Hepatic stellate cell (primary cell): ENCODE measurements around the gene ZFYVE21.

Experiments used
- DNase-seq: peaks from one replicate; pipeline ENCODE4 v3.0.0; 2011; ENCODE audit warnings: low spot score

Gene ZFYVE21

GRCh38 chr14:103725001-103725682 lies 9.5 kb downstream of the ZFYVE21 start:
- DNase-seq, result no peak

- no peak for DNase-seq
Observed at GRCh38 chr14:103725739-103726395, 10.3 kb downstream of the ZFYVE21 start.

GRCh38 chr14:103726474-103726873 lies 10.9 kb downstream of the ZFYVE21 start:
- no peak for DNase-seq

DNA sequence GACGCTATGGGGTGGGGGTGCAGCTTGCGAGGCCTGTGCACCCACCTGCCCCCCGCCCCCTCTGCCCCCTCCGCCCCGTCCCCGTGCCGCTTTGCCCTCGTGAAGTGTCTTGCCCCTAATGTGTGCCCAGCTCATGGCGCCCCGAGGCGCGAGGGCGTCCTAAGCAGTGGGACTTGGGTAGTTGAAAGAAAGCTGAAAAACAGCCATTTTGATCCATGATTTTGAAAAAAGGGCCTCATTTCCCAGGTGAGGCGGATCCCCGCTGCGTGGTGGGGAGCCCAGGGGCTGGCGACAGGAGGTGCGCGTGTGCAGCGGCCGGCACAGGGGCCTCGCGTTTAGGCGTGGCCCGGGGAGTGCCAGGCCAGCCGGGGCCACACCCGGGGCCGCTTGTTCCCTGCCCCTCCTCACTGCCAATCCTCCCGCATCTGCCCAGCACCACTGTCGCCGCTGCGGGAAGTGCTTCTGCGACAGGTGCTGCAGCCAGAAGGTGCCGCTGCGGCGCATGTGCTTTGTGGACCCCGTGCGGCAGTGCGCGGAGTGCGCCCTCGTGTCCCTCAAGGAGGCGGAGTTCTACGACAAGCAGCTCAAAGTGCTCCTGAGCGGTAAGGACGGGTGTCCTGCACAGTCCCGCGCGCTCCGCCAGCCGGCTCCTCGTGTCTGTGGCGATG lies 11.8 kb downstream of the ZFYVE21 start:
- DNase-seq, result no peak

DNA sequence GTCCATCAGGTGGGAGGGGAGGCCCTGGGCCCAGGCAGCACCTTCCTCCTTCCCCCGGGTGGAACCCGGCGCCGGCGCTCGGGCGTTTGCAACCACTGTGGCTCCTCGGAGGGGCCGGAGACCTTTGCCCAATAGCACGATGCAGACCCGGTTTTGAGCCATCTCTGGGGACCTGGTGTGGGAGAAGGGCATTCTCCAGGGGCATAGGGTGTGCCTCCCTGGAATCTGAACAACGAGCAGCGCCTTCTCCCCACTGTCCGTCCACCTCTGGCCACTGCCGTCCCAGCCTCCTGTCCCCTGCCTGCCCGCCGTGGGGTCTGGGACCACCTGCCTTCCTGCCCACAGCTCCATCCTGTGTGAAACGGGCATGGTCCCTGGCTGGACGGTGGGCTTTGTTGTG lies 12.5 kb downstream of the ZFYVE21 start:
- DNase-seq, result no peak

DNA sequence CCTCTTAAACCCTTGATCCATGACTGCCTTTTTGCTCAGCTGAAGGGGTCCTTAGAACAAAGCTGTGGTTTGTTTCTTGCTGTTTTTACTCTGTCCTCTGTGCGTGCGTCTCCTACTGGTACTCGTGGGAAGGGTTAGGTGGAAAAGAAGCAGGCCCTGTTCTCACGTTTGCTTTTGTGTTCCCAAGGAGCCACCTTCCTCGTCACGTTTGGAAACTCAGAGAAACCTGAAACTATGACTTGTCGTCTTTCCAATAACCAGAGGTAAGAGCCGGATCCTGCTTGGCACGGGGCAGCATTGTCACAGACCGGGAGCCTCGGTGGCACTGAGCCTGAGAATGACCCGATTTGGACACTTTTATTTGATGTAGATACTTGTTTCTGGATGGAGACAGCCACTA lies 13.1 kb downstream of the ZFYVE21 start:
- no peak for DNase-seq

DNA sequence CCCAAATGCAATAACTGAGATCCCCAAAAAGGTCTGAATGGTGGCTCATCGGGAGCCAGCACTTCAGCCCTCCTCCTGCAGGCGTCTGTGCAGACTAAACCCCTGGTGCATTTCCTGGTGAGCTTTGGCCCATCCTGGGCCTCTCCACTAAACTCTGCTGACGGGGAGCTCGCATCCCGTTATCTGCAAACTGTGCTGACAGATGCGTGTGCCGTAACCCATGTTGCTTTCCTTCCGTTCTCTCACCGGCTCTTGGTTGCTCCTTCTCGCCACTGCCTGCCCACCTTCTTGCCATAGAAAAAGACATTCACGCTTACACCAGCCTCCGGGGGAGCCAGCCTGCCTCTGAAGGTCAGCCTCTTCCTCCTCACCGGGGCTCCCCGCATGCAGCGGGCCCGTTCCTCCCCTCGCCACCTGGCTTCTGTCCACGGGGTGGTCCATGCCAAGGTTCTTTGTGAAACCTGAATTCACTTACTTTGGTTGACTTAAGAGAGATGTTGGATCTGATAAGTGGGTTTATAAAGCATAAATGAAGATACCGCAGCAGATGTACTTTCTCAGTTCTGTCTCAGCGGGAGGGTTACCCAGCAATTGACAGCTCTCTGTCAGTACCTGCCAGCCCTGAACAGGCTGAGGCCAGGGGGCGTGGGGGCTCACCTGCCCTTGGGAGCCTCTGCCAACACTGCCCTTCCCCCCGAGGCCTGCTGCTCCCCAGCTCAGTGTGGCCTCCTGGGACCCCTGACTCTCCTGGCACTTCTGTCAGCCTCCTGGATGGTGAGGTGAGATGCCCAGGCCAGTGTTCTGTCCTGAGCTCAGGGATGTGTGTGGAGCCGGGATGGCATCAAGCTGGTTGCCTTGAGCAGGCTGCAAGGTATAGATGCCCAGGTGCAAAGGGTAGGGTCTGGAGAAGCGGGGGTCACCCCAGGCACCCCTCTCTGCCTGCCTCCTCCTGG lies 14.2 kb downstream of the ZFYVE21 start:
- DNase-seq, result no peak

DNA sequence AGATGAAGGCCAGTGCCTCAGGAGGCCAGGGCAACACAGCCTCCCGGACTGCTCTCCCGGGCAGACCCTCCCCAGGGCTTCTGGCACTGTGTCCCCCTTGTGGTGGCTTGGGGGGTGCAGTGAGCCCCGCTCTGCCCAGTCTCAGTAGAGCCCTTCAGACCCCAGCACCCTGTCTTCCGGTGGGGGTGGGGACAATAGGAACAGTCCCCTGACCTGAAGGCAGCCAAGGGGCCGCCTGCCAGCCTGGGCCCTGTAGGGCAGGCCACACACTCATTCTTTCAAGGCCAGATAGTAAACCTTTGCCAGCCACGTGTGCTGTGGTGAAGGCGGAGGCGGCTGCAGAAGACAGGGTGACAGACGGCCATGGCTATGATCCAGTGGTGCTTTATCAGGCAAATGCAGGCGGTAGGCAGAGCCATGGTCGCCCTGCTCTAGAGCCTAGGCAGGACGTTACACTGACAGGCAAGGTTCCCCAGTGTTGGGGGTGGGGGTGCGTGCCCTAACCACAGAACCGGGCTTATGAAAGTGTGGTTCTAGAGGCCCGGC lies 15.0 kb downstream of the ZFYVE21 start:
- DNase-seq, result no peak

- DNase-seq, result no peak
Observed at GRCh38 chr14:103731481-103731880, 15.9 kb downstream of the ZFYVE21 start.

DNA sequence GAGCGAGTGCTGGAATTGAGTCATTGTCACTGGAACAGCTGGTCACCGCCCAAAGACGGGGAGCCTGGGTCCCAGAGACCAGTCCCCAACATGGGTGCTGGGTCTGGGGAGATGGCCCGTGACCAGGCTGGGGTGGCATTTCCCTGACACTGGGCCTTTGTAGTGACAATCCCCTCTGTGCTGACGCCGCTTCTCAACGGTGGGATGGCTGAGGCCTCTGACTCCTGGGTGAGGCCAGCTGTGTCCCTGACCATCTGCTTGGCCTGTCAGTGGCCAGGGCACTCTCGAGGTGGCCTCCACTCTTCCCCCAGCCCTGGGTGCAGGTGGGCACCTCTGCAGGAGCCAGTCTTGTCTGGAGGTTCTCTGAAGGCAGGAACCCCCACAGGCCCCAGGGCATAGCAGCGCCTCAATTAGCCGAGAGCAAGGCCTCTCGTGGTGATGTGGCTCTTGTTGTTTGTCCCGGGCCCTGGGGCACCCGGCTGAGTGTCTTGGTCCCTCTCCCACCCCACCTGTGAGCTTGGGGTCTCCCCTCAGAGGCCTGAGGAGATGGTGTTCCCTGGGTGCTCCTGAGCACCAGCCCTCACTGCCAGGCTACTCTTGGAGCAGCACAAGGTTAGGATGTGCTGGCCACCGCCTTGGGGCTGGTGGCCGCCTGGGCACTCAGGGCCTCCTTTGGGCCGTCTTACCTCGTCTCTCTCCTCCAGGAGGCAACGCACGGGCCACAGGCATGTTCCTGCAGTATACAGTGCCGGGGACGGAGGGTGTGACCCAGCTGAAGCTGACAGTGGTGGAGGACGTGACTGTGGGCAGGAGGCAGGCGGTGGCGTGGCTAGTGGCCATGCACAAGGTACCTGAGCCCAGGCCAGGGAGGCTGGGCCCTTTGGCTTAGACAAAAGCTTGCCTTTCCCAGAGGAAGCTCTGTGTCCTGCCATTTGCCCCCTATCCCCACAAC lies 16.6 kb downstream of the ZFYVE21 start:
- DNase-seq, result no peak

- DNase-seq, result no peak
Observed at GRCh38 chr14:103732868-103733620, 17.4 kb downstream of the ZFYVE21 start.

GRCh38 chr14:103733651-103734050 lies 18.0 kb downstream of the ZFYVE21 start:
- no peak for DNase-seq

DNA sequence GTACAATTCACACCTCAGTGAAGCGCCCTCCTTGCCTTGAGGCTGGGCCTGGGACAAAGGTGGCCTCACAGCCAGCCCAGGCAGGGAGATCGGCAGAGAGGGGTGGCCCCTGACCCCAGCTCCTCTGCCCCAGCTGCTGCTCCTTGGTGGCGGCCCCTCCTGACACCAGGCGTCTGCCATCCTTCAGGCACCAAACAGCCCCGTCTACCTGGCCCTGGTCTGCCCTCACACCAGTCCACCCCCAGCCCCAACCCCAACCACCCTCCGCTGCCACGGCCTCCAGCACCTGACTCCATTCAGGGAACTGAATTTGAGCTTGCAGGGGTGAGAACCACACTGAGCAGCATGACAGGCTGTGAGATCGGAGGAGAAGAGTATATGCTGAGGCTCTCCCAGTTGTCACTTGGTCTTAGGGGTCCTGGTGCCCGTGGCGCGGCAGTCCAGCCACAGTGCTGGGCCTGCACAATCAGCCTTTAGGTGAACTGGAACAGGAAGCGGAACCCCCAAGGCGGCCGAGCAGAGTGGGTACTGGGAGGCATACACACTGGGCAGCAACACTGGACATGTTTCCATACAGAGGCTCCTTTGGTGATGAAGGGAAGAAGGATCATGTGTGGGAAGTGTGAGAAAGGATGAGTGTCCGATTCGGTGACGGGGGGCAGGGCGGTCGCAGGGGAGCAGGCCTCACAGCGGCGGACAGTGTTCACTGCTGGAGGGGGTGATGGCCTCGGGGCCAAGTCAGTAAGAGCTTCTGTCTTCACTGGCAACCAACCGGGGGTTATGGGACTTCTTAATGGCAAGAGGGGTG lies 18.7 kb downstream of the ZFYVE21 start:
- DNase-seq, result no peak

GRCh38 chr14:103735022-103735421 lies 19.4 kb downstream of the ZFYVE21 start:
- no peak for DNase-seq

- no peak for DNase-seq
Observed at GRCh38 chr14:103735439-103735814, 19.8 kb downstream of the ZFYVE21 start.

- DNase-seq, result no peak
Observed at GRCh38 chr14:103735815-103736545, 20.4 kb downstream of the ZFYVE21 start.

- no peak for DNase-seq
Observed at GRCh38 chr14:103736546-103737431, 21.2 kb downstream of the ZFYVE21 start.
